Mucosa of stomach (tissue), 1 donor: ENCODE measurements around the gene ZNF485.
"Not testable (repeated sequence)": the region's sequence is repeated elsewhere in the genome, so short reads cannot be mapped to it uniquely, and the experiment has no call there.

Experiments used
- H3K27me3 ChIP-seq: one replicate; pipeline ENCODE4 v1.7.0; 2013; ENCODE audit warnings: mild to moderate bottlenecking, low read length; ENCODE audit not compliant: control insufficient read depth, insufficient read depth
- H3K36me3 ChIP-seq: one replicate; pipeline ENCODE4 v1.7.0; 2013; ENCODE audit warnings: low read length; ENCODE audit not compliant: control insufficient read depth, insufficient read depth
- H3K4me1 ChIP-seq: one replicate; pipeline ENCODE4 v1.7.0; 2013; ENCODE audit warnings: mild to moderate bottlenecking, low read length; ENCODE audit not compliant: control insufficient read depth, insufficient read depth
- H3K4me3 ChIP-seq: one replicate; pipeline ENCODE4 v1.7.0; 2013; ENCODE audit warnings: low read length
- H3K9ac ChIP-seq: one replicate; pipeline ENCODE4 v1.7.0; 2013; ENCODE audit warnings: mild to moderate bottlenecking, low read length, moderate library complexity
- H3K9me3 ChIP-seq: one replicate; pipeline ENCODE4 v1.7.0; 2013; ENCODE audit warnings: mild to moderate bottlenecking, low read length, moderate library complexity; ENCODE audit not compliant: control insufficient read depth
- donor health status: Pancreatic carcinoma.

ZNF485 gene

DNA sequence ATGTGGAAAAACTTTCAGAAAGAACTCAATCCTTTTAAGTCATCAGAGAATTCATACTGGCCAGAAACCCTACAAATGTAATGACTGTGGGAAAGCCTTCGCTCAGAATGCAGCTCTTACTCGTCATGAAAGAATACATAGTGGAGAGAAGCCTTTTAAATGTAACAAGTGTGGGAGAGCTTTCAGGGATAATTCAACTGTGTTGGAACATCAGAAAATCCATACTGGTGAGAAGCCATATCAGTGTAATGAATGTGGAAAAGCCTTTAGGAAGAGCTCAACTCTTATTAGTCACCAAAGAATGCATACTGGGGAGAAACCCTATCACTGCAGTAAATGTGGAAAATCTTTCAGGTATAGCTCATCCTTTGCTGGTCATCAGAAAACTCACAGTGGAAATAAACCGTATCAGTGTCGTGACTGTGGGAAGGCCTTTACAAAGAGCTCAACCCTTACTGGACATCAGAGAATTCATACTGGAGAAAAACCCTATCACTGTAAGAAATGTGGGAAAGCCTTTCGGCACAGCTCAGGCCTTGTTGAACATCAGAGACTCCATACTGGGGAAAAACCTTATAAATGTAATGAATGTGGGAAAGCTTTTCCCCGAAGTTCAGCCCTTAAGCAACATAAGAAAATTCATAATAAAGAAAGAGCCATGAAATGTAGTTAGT, 10.6 kb downstream of the ZNF485 start:
- Histone ChIP-seq H3K36me3 (peaks cover 8% of the 10 kb centered on the region), H3K4me3 (no peak overlapping the region), H3K9ac (no peak overlapping the region), H3K9me3 (no peaks in the 10 kb centered on the region), H3K4me1 (no peaks in the 10 kb centered on the region), H3K27me3 (no peaks in the 10 kb centered on the region)

DNA sequence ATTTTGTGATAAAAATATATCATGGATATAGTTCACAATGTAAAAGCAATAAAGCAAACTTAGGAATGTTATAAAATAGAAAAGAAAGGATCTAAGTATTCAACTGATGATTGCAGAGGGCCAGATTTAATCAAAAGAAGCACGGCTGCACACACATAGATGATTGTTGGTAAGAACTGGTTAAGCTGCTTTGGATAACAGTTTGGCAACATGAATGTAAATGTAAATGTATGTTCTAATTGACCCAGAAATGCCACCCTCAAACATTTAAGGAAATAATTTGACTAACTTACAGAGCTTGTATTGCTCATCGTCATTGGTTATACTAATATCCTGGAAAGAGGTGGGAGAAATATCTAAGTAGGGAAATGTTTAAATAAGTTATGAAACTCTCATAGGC, 13.1 kb downstream of the ZNF485 start:
- peaks cover 8% of the 10 kb centered on the region for H3K36me3 ChIP-seq
- H3K9ac ChIP-seq, result no peak overlapping the region
- H3K4me1 ChIP-seq, result no peaks in the 10 kb centered on the region
- no peak overlapping the region for H3K4me3 ChIP-seq
- no peaks in the 10 kb centered on the region for H3K27me3 ChIP-seq
- no peaks in the 10 kb centered on the region for H3K9me3 ChIP-seq

DNA sequence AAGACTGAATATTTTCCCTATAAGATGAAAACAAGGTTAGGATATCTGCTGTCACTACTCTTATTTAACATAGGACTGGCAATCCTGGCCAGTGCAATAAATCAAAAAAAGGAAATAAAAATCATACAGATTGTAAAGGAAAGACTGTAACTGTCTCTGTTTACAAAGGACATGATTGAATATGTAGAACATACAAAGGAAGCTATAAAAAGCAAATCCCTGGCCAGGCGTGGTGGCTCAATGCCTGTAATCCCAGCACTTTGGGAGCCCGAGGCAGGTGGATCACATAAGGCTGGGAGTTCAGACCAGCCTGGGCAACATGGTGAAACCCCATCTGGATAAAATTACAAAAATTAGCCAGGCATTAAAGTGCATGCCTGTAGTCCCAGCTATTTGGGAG, 15.8 kb downstream of the ZNF485 start:
- Histone ChIP-seq H3K27me3 (no peaks in the 10 kb centered on the region), H3K9me3 (no peaks in the 10 kb centered on the region), H3K36me3 (no peaks in the 10 kb centered on the region), H3K4me1 (no peaks in the 10 kb centered on the region), H3K4me3 (no peak overlapping the region), H3K9ac (no peak overlapping the region)

DNA sequence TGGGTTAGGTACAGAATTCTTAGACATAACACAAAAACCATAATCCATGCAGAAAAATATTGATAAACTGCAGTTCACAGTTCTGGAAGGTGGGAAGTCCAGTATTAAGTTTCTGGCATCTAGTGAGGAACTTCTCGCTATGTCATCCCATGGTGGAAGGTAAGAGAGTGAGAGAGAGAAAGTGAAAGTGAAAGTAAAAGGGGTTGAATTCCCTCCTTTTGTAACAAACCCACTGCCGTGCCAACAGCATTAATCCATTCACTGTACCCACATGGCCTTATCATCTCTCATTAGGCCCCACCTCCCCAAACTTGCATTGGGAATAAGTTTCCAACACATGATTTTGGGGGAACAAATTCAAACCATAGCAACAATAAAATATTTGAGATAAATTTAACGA, 17.1 kb downstream of the ZNF485 start:
- Histone ChIP-seq H3K4me1 (no peaks in the 10 kb centered on the region), H3K9ac (no peak overlapping the region), H3K4me3 (no peak overlapping the region), H3K27me3 (no peaks in the 10 kb centered on the region), H3K36me3 (no peaks in the 10 kb centered on the region), H3K9me3 (no peaks in the 10 kb centered on the region)

DNA sequence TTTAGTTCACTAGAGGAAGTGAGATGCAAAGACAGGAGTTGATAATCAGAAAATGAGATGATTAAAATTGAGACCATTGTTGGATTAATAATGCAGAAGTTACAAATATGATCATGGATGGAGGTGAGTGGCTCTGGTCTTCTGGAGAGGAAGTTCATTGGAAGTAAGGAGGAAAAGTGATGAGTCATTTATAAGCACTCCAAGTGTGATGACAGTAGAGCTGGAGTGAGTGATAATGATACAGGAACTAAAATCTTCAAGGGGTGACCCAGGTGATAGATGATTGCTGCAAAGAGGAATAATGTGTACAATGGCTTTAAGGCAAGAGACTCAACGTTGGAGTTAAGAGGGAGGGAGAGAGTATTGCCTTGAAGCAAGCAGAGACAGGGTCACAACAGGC, 21.7 kb downstream of the ZNF485 start:
- H3K27me3 ChIP-seq, result no peaks in the 10 kb centered on the region
- H3K4me1 ChIP-seq, result no peaks in the 10 kb centered on the region
- H3K36me3 ChIP-seq, result no peaks in the 10 kb centered on the region
- H3K9me3 ChIP-seq, result no peaks in the 10 kb centered on the region
- no peak overlapping the region for H3K4me3 ChIP-seq
- H3K9ac ChIP-seq, result no peak overlapping the region

DNA sequence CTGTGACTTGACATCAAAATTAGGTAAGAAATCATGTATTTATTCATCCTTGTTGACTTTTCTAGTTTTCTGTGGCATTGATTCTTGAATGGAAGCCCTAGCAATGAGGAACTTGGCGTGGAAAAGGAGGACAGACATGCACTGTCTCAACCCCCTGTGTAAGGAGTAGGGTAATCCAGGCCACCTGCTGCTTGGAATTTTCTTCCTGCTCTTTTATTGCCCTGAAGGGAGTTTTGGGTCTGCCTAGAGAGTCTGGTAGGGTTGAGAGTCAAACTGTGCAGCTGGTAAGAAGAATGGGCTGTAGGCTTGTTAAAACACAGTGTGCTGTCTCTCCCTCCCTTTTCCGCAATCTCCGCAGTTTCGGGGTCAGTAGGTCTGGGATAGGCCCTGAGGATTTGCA, 22.7 kb downstream of the ZNF485 start:
- H3K27me3 ChIP-seq, result no peaks in the 10 kb centered on the region
- H3K9ac ChIP-seq, result no peak overlapping the region
- no peaks in the 10 kb centered on the region for H3K9me3 ChIP-seq
- H3K36me3 ChIP-seq, result no peaks in the 10 kb centered on the region
- no peaks in the 10 kb centered on the region for H3K4me1 ChIP-seq
- no peak overlapping the region for H3K4me3 ChIP-seq

DNA sequence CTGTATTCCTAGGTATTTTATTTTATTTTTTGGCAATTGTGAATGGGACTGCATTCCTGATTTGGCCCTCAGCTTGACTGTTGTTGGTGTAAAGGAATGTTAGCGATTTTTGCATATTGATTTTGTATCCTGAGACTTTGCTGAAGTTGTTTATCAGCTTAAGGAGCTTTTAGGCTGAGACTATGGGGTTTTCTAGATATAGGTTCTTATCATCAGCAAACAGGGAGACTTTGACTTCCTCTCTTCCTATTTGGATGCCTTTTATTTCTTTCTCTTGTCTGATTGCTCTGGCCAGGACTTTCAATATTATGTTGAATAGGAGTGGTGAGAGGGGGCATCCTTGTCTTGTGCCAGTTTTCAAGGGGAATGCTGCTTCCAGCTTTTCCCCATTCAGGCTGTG, 29.6 kb downstream of the ZNF485 start:
- H3K4me1 ChIP-seq, H3K9ac ChIP-seq, H3K36me3 ChIP-seq, H3K9me3 ChIP-seq, H3K4me3 ChIP-seq, H3K27me3 ChIP-seq: not testable (repeated sequence)

DNA sequence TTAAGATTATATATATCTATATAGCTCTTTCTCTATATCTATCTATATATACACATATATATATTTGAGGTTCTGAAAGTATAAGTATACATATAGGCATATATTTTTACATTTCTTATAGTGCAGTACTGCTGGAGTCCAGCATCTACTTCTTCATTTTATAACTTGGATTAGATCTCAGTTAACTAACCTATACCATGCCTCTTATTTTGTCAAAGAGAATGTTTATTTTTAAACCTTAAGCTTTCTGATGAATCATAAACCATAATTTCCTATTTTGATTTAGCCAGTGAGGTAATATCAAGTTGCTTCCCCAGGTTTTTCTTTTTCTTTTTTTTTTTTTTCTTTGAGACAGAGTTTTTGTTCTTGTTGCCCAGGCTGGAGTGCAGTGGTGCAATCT, 34.4 kb downstream of the ZNF485 start:
- H3K4me1 ChIP-seq, result no peaks in the 10 kb centered on the region
- peaks cover 19% of the 10 kb centered on the region for H3K9me3 ChIP-seq
- H3K4me3 ChIP-seq, result no peak overlapping the region
- H3K27me3 ChIP-seq, result no peaks in the 10 kb centered on the region
- no peak overlapping the region for H3K9ac ChIP-seq
- peaks cover 18% of the 10 kb centered on the region for H3K36me3 ChIP-seq

DNA sequence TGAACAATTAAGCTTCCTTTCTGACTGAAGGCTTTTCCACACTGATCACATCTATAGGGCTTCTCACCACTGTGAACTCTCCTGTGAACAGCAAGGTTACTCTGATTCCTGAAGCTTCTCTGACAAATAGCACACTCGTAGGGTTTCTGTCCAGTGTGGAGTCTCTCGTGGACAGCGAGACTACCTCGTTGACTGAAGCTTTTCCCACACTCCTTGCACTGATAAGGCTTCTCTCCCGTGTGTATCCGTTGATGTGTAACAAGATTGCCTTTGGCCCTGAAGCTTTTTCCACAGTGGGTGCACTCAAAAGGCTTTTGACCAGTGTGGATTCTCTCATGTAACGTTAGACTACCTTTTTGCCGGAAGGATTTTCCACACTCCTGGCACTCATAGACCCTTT, 38.0 kb downstream of the ZNF485 start:
- peaks cover 22% of the 10 kb centered on the region for H3K36me3 ChIP-seq
- H3K9ac ChIP-seq, result no peak overlapping the region
- H3K4me1 ChIP-seq, result peaks cover 2% of the 10 kb centered on the region
- peaks cover 30% of the 10 kb centered on the region for H3K9me3 ChIP-seq
- H3K4me3 ChIP-seq, result no peak overlapping the region
- H3K27me3 ChIP-seq, result no peaks in the 10 kb centered on the region

DNA sequence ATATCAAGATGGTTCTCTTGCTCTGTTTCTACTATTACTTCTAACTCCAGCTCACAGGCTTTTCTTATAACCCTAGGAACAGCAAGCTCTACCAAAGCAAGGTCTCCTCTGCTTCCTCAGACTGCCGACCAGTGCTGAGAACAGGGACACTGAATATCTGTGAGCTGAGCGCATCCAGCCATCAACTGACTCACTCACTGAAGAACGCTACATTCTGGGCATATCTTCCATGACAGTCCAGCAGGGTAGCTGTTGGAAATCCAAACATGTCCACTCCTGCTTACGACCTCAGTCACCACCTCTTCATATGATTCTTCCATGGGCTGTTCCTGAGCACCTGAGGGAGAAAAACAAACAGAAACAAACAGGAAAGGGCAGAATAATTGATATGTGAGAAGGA, 39.6 kb downstream of the ZNF485 start:
- Histone ChIP-seq H3K4me3 (no peak overlapping the region), H3K9me3 (peaks cover 30% of the 10 kb centered on the region), H3K36me3 (peaks cover 22% of the 10 kb centered on the region)

DNA sequence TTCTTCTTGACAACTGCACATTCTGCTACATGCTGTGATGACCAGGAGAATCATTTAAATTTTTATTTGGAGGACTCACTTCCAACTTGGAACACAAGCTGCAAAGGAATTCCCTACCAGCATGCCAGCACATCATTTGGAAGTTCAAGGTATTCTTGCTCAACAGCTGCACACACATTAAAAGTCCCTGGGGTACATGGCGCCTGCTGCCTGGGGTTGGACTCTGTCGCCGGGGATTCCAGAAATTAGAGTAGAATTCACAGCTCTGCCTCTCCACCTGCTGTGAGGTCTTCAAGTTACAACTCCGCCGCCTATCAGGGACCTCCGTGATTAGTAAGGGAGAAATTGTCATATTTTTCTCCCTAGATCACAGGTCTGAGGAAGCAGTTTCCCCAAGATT, 41.3 kb downstream of the ZNF485 start:
- H3K4me1 ChIP-seq, result peaks cover 4% of the 10 kb centered on the region
- peaks cover 30% of the 10 kb centered on the region for H3K9me3 ChIP-seq
- peak overlapping the region; percentile 77 for H3K4me3 ChIP-seq
- peaks cover 22% of the 10 kb centered on the region for H3K36me3 ChIP-seq
- H3K27me3 ChIP-seq, result peaks cover 2% of the 10 kb centered on the region
- no peak overlapping the region for H3K9ac ChIP-seq

More for the DNA sequence above, 39.6 kb downstream of the ZNF485 start:
- Histone ChIP-seq H3K27me3 (no peaks in the 10 kb centered on the region), H3K4me1 (peaks cover 4% of the 10 kb centered on the region), H3K9ac (no peak overlapping the region)

DNA sequence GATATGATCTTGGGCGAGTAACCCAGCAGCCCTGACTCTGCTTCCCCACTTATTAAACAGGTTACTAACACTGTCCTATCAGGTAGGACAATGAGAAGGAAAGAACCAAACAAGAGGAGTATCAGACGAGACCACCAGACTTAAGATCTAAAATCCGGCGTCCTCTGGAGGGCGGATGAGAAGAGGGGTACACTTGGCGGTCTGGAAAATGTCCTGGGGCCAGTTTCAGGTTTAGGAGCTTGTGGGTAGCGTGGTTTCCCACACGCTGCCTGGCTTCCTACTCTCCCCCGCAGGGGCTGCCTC, 41.8 kb downstream of the ZNF485 start:
- Histone ChIP-seq H3K4me3 (peak overlapping the region; percentile 77), H3K9me3 (peaks cover 30% of the 10 kb centered on the region), H3K36me3 (peaks cover 22% of the 10 kb centered on the region), H3K9ac (peak overlapping the region; percentile 85), H3K4me1 (peaks cover 4% of the 10 kb centered on the region), H3K27me3 (peaks cover 6% of the 10 kb centered on the region)
